22Rv1 (cell line): Measurements from ENCODE around the gene AWAT2.

Experiments used
- ZFX ChIP-seq: fragments of 450-650 bp; IDR thresholded peaks from 2 replicates; pipeline ENCODE4 v1.6.1; 2017; ENCODE audit warnings: antibody characterized with exemption, borderline replicate concordance
- TF ChIP-seq, protein P1 (sequence below): fragments of 450-650 bp; IDR thresholded peaks from 2 replicates; pipeline ENCODE4 v1.5.1; 2017; ENCODE audit warnings: mild to moderate bottlenecking

DNA sequence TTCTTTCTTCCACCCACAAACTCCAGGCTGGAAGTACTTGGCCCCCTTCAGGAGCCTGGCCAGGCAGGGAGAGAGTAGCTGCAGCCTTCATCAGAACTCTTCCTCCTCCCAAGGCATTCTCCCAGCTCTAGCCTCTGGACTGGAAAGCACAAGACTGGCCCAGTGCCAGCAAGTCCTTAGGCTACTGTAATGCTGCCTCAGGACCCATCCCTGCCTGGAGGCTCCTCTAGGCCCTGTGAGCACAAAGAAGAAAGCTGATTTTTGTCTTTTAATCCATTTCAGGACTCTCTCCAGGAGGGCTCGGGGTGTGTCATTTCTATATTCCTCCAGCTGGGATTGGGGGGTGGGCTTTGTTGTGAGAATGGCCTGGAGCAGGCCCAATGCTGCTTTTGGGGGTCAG lies 10.8 kb downstream of the AWAT2 start:
- TF ChIP-seq ZFX: no peak
- TF ChIP-seq, protein P1, sequence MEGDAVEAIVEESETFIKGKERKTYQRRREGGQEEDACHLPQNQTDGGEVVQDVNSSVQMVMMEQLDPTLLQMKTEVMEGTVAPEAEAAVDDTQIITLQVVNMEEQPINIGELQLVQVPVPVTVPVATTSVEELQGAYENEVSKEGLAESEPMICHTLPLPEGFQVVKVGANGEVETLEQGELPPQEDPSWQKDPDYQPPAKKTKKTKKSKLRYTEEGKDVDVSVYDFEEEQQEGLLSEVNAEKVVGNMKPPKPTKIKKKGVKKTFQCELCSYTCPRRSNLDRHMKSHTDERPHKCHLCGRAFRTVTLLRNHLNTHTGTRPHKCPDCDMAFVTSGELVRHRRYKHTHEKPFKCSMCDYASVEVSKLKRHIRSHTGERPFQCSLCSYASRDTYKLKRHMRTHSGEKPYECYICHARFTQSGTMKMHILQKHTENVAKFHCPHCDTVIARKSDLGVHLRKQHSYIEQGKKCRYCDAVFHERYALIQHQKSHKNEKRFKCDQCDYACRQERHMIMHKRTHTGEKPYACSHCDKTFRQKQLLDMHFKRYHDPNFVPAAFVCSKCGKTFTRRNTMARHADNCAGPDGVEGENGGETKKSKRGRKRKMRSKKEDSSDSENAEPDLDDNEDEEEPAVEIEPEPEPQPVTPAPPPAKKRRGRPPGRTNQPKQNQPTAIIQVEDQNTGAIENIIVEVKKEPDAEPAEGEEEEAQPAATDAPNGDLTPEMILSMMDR: no peak
